Activated gamma-delta T cell (primary cell): ENCODE data around the gene KRT6C.

Experiments
- DNase-seq: peaks from one replicate; lab custom pipeline; 2025; lab: John Stamatoyannopoulos, UW

KRT6C gene

GRCh38 chr12:52434760-52435530 is 38.7 kb downstream of the KRT6C start:
- DNase-seq, result no peak

- no peak for DNase-seq
Observed at GRCh38 chr12:52434081-52434733, 39.4 kb downstream of the KRT6C start, which contains the start of gene KRT75. TSS of gene KRT75 (minus strand) at chr12:52434371. CDS start at chr12:52434304, 67 bp downstream.

GRCh38 chr12:52433501-52434080 is 40.0 kb downstream of the KRT6C start:
- no peak for DNase-seq

- DNase-seq, result no peak
Observed at GRCh38 chr12:52432559-52433207, 40.9 kb downstream of the KRT6C start.

- DNase-seq, result no peak
Observed at GRCh38 chr12:52428121-52428520, 45.5 kb downstream of the KRT6C start.

- no peak for DNase-seq
Observed at GRCh38 chr12:52427083-52427482, 46.5 kb downstream of the KRT6C start.

GRCh38 chr12:52426034-52426433 is 47.6 kb downstream of the KRT6C start:
- DNase-seq, result no peak

- no peak for DNase-seq
Observed at GRCh38 chr12:52425466-52425865, 48.1 kb downstream of the KRT6C start.

- no peak for DNase-seq
Observed at GRCh38 chr12:52423661-52424500, 49.7 kb downstream of the KRT6C start.

- no peak for DNase-seq
Observed at GRCh38 chr12:52423035-52423434, 50.6 kb downstream of the KRT6C start.

- DNase-seq, result no peak
Observed at GRCh38 chr12:52419656-52420055, 53.9 kb downstream of the KRT6C start.

GRCh38 chr12:52418576-52419110 is 55.0 kb downstream of the KRT6C start:
- no peak for DNase-seq
